Panc1 (cell line): ENCODE data around the gene PRKD2.

Source experiments
- POLR2AphosphoS5 ChIP-seq: IDR thresholded peaks from 2 replicates; pipeline ENCODE4 v1.6.1; 2012; ENCODE audit warnings: mild to moderate bottlenecking, low read depth, low read length, moderate library complexity
- SIN3A ChIP-seq: IDR thresholded peaks from 2 replicates; pipeline ENCODE4 v1.6.1; 2012; ENCODE audit warnings: low read depth, mild to moderate bottlenecking, low read length, moderate library complexity, borderline replicate concordance; ENCODE audit not compliant: insufficient read depth
- TF ChIP-seq, protein P1 (sequence below): fragments of 450-650 bp; IDR thresholded peaks from 2 replicates; pipeline ENCODE4 v1.5.1; 2017; ENCODE audit warnings: mild to moderate bottlenecking

DNA sequence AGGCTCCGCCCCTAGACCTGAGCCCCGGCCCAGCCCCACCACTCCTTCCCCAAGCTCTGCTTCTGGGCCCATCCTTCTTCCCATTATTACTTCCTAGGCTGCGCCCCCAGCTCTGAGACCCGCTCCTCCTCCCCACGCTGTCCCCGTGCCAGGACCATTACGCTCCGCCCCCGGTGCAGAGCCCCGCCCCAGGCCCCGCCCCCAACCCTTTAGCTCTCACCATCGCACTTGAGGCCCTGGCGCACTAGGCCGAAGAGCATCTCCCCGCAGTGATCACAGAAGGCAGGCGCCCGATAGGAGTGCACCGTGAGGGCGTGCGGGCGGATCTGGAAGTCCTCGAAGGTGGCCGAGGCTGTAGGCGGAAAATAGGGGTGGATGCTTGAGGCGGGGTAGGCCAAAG lies 6.2 kb downstream of the PRKD2 start:
- TF ChIP-seq, protein P1, sequence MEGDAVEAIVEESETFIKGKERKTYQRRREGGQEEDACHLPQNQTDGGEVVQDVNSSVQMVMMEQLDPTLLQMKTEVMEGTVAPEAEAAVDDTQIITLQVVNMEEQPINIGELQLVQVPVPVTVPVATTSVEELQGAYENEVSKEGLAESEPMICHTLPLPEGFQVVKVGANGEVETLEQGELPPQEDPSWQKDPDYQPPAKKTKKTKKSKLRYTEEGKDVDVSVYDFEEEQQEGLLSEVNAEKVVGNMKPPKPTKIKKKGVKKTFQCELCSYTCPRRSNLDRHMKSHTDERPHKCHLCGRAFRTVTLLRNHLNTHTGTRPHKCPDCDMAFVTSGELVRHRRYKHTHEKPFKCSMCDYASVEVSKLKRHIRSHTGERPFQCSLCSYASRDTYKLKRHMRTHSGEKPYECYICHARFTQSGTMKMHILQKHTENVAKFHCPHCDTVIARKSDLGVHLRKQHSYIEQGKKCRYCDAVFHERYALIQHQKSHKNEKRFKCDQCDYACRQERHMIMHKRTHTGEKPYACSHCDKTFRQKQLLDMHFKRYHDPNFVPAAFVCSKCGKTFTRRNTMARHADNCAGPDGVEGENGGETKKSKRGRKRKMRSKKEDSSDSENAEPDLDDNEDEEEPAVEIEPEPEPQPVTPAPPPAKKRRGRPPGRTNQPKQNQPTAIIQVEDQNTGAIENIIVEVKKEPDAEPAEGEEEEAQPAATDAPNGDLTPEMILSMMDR, result no peak
- TF ChIP-seq POLR2AphosphoS5 (no peak), SIN3A (no peak)
